ENCODE measurements around the gene CDC42SE2.
"Not testable (repeated sequence)": the region's sequence is repeated elsewhere in the genome, so short reads cannot be mapped to it uniquely, and the experiment has no call there.

GRCh38 chr5:131312235-131312772, 48.5 kb downstream of the CDC42SE2 start:
- not testable (repeated sequence) for TF ChIP-seq POLR2A, CTCF (IDR thresholded peaks at IDR 0.05)
